ENCODE measurements around the gene DRD2.

DRD2 gene

DNA sequence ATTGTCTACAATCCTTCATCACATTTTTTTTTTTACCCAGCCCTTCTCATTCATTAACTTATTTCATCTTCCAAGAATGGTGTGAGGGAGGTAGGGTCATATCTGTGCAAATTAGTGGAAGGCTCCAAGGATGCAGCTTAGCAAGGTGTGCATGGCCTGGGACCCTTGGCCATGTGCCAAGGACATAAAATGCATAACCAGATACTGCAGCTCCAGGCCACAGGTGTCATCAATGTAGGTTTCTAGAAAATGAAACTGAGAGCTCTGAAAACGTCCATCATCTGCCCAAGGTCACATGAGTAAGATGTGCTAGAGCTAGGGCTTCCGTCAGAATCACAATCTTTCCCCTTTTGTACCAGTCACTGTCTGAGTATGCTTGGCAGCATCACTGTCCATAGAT lies 57.8 kb downstream of the DRD2 start:
- Histone ChIP-seq H3K27ac (replicated peaks) (no peak overlapping the region), H3K4me3 (replicated peaks; ENCODE audit: insufficient read depth, low read length) (no peak overlapping the region), H3K27me3 (ENCODE audit: insufficient read depth, poor library complexity, severe bottlenecking) (no peaks in the 10 kb centered on the region)
- TF ChIP-seq, protein P1, sequence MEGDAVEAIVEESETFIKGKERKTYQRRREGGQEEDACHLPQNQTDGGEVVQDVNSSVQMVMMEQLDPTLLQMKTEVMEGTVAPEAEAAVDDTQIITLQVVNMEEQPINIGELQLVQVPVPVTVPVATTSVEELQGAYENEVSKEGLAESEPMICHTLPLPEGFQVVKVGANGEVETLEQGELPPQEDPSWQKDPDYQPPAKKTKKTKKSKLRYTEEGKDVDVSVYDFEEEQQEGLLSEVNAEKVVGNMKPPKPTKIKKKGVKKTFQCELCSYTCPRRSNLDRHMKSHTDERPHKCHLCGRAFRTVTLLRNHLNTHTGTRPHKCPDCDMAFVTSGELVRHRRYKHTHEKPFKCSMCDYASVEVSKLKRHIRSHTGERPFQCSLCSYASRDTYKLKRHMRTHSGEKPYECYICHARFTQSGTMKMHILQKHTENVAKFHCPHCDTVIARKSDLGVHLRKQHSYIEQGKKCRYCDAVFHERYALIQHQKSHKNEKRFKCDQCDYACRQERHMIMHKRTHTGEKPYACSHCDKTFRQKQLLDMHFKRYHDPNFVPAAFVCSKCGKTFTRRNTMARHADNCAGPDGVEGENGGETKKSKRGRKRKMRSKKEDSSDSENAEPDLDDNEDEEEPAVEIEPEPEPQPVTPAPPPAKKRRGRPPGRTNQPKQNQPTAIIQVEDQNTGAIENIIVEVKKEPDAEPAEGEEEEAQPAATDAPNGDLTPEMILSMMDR (IDR thresholded peaks at IDR 0.05; ENCODE audit: insufficient read depth, low read length): no peak
- TF ChIP-seq, protein P2, sequence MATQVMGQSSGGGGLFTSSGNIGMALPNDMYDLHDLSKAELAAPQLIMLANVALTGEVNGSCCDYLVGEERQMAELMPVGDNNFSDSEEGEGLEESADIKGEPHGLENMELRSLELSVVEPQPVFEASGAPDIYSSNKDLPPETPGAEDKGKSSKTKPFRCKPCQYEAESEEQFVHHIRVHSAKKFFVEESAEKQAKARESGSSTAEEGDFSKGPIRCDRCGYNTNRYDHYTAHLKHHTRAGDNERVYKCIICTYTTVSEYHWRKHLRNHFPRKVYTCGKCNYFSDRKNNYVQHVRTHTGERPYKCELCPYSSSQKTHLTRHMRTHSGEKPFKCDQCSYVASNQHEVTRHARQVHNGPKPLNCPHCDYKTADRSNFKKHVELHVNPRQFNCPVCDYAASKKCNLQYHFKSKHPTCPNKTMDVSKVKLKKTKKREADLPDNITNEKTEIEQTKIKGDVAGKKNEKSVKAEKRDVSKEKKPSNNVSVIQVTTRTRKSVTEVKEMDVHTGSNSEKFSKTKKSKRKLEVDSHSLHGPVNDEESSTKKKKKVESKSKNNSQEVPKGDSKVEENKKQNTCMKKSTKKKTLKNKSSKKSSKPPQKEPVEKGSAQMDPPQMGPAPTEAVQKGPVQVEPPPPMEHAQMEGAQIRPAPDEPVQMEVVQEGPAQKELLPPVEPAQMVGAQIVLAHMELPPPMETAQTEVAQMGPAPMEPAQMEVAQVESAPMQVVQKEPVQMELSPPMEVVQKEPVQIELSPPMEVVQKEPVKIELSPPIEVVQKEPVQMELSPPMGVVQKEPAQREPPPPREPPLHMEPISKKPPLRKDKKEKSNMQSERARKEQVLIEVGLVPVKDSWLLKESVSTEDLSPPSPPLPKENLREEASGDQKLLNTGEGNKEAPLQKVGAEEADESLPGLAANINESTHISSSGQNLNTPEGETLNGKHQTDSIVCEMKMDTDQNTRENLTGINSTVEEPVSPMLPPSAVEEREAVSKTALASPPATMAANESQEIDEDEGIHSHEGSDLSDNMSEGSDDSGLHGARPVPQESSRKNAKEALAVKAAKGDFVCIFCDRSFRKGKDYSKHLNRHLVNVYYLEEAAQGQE (IDR thresholded peaks at IDR 0.05; ENCODE audit: insufficient replicate concordance, low read depth): no peak
- TF ChIP-seq SPI1 (IDR thresholded peaks at IDR 0.05; ENCODE audit: borderline replicate concordance, low read depth): no peak
- TF ChIP-seq GABPA (IDR thresholded peaks at IDR 0.05; ENCODE audit: low read depth): no peak
- no peak for TF ChIP-seq POLR2AphosphoS5 (IDR thresholded peaks at IDR 0.05; ENCODE audit: low read depth)
- no peak for DNase-seq (ENCODE audit: low read depth in 1 of 2, low spot score in 1 of 2)

DNA sequence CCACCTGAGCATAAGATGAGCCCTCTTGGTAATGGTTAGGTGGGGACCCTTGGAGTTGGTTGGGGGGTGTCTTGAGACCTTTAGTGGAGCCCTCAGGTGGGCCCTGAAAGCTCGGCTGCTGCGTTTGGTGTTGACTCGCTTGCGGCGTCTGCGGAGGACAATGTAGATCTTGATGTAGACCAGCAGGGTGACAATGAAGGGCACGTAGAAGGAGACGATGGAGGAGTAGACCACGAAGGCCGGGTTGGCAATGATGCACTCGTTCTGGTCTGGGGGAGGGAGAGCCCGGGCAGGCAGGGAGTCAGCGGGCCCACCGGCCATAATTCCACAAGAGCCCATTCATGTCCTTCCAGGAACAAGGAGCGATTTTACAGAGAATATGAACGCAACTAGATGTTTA lies 59.9 kb downstream of the DRD2 start:
- DNase-seq (ENCODE audit: low read depth in 1 of 2, low spot score in 1 of 2): no peak
- Histone ChIP-seq H3K27me3 (ENCODE audit: insufficient read depth, poor library complexity, severe bottlenecking) (no peaks in the 10 kb centered on the region), H3K4me3 (replicated peaks; ENCODE audit: insufficient read depth, low read length) (no peak overlapping the region), H3K27ac (replicated peaks) (no peak overlapping the region)
- TF ChIP-seq, protein P2 (IDR thresholded peaks at IDR 0.05; ENCODE audit: insufficient replicate concordance, low read depth): no peak
- TF ChIP-seq POLR2AphosphoS5 (IDR thresholded peaks at IDR 0.05; ENCODE audit: low read depth) (no peak), SPI1 (IDR thresholded peaks at IDR 0.05; ENCODE audit: borderline replicate concordance, low read depth) (no peak), GABPA (IDR thresholded peaks at IDR 0.05; ENCODE audit: low read depth) (no peak)
- TF ChIP-seq, protein P1 (IDR thresholded peaks at IDR 0.05; ENCODE audit: insufficient read depth, low read length): no peak

DNA sequence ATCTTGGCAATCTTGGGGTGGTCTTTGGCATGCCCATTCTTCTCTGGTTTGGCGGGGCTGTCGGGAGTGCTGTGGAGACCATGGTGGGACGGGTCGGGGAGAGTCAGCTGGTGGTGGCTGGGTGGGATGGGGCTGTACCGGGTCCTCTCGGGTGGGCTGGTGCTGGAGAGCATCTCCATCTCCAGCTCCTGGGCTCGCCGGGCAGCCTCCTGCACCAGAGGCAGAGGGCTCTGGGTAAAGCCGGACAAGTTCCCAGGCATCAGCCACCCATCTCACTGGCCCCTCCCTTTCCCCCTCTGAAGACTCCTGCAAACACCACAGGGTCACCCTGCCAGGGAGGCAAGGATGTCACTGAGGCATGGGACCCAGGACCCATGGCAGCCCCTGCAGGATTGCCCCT lies 62.5 kb downstream of the DRD2 start:
- DNase-seq (ENCODE audit: low read depth in 1 of 2, low spot score in 1 of 2): no peak
- no peak for TF ChIP-seq POLR2AphosphoS5 (IDR thresholded peaks at IDR 0.05; ENCODE audit: low read depth)
- H3K4me3 ChIP-seq (replicated peaks; ENCODE audit: insufficient read depth, low read length): no peak overlapping the region
- H3K27me3 ChIP-seq (ENCODE audit: insufficient read depth, poor library complexity, severe bottlenecking): no peaks in the 10 kb centered on the region
- no peak overlapping the region for H3K27ac ChIP-seq (replicated peaks)

DNA sequence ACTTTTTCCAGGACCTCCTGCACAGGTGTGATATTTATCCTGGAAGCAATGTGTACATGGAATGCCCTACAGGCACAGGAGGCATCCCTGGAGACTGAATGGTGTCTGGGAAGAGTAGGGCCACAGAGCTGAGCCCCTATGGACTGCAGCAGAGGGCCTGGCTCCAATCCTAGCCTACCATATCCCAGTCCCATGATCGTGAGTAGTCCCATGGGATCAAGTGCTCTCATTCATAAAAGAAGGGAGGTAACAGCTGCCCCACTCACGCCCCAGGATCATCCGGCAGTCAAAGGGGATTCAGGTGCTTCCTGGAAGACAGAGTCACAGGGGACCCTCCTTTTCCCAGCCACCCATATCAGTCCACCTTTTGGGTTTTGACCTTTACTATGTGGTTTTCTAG lies 63.7 kb downstream of the DRD2 start:
- no peak for DNase-seq (ENCODE audit: low read depth in 1 of 2, low spot score in 1 of 2)
- H3K27ac ChIP-seq (replicated peaks): no peak overlapping the region
- TF ChIP-seq GABPA (IDR thresholded peaks at IDR 0.05; ENCODE audit: low read depth) (no peak), SPI1 (IDR thresholded peaks at IDR 0.05; ENCODE audit: borderline replicate concordance, low read depth) (no peak), POLR2AphosphoS5 (IDR thresholded peaks at IDR 0.05; ENCODE audit: low read depth) (no peak)
- TF ChIP-seq, protein P2 (IDR thresholded peaks at IDR 0.05; ENCODE audit: insufficient replicate concordance, low read depth): no peak
- TF ChIP-seq, protein P1 (IDR thresholded peaks at IDR 0.05; ENCODE audit: insufficient read depth, low read length): no peak
- H3K4me3 ChIP-seq (replicated peaks; ENCODE audit: insufficient read depth, low read length): no peak overlapping the region
- H3K27me3 ChIP-seq (ENCODE audit: insufficient read depth, poor library complexity, severe bottlenecking): no peaks in the 10 kb centered on the region

Data from HL-60 (cell line).